Psoas muscle (tissue), 8 donors: Measurements from ENCODE around the gene ATG9A. TPM values are rescaled to one million over a fixed set of nuclear protein-coding genes. Genes with fewer than 3 reads are reported as not detected.
A peak's percentile ranks its signal among the peaks of the same experiment; 100 is the strongest.

Source experiments
- ATAC-seq, 4 donors: fragments of 200-7000 bp; cut with Tn5 transposase; one replicate each; pipeline ENCODE4 v1.9.1; 2020; ENCODE audit warnings: moderate library complexity in 3 of 4, mild to moderate bottlenecking in 2 of 4
- DNase-seq, 2 donors: peaks; one replicate each; pipeline ENCODE4 v3.0.0-alpha.2; 2020
- H3K27ac ChIP-seq: fragments of 200-600 bp; one replicate; pipeline ENCODE4 v1.8.0; 2022
- H3K27me3 ChIP-seq, 3 donors: fragments of 200-600 bp in 1 of 3; one replicate each; pipeline versions ENCODE4 v1.6.1 to v1.8.0; 2013 to 2022; ENCODE audit warnings: low read length in 2 of 3, mild to moderate bottlenecking in 2 of 3, moderate library complexity in 1 of 3; ENCODE audit not compliant: insufficient read depth in 3 of 3
- H3K36me3 ChIP-seq, 2 donors: fragments of 200-600 bp in 1 of 2; one replicate each; pipeline versions ENCODE4 v1.6.1 to v1.8.0; 2013 to 2022; ENCODE audit warnings: low read depth in 1 of 2, mild to moderate bottlenecking in 1 of 2, moderate library complexity in 1 of 2; ENCODE audit not compliant: insufficient read depth in 1 of 2
- H3K4me1 ChIP-seq: fragments of 200-600 bp; one replicate; pipeline ENCODE4 v1.8.0; 2022
- H3K4me3 ChIP-seq: fragments of 200-600 bp; one replicate; pipeline ENCODE4 v1.8.0; 2022; ENCODE audit warnings: mild to moderate bottlenecking
- H3K9me3 ChIP-seq: fragments of 200-600 bp; one replicate; pipeline ENCODE4 v1.8.0; 2022
- WGBS, 3 donors: extraction: QIAGEN DNeasy Blood & Tissue Kit; methylation state at CpG; one replicate each; pipeline versions ENCODE4 v1.1.6 to v1.1.7; 2013; 5-methylcytosine and 5-hydroxymethylcytosine counted together
- intact Hi-C, 2 donors: fragments of 100-400 bp; cut with DNase I; formaldehyde crosslinking; loops; one replicate each; pipeline versions ENCODE4 v1.11.0 to v1.14.2; 2022
- long read RNA-seq, 2 donors: library from polyadenylated mRNA; unstranded; transcript quantifications; one replicate each; pipeline ENCODE4 v2.0.0, GENCODE V29; 2021
- polyA plus RNA-seq, 3 donors: library from polyadenylated mRNA; stranded (reverse); fragments of 200-250 nt; gene quantifications; one replicate each; pipeline ENCODE4 v1.2.3, GENCODE V29; 2013
- total RNA-seq, 4 donors: library from RNA; stranded (reverse); fragmentation: NEBNext Ultra II Directional in 2 of 4; extraction: Animal tissue kit (Norgen Biotek cat#: 25700) in 2 of 4; gene quantifications; one replicate each; pipeline versions ENCODE4 v1.2.1 to v1.2.4, GENCODE V29; 2021 to 2023
- TF ChIP-seq, protein P1 (sequence below): fragments of 200-600 bp; IDR thresholded peaks from one replicate; pipeline ENCODE4 v1.8.0; 2022; ENCODE audit warnings: antibody characterized with exemption
- donor health status: healthy with polysubstance abuse.
- donor health status: DM: no; HTN: no; CAD: no; lungs with moderate emphysema.
- donor health status: Bipolar disorder and iron deficiency.
- donor health status: healthy.
- donor health status: DM: yes; HTN: yes; CAD: no.
- donor health status: DM: no; HTN: no; CAD: no.
- donor health status: DM: no; HTN: no; CAD: no.
- donor health status: DM: yes; HTN: yes; CAD: no.

ATG9A gene, protein sequence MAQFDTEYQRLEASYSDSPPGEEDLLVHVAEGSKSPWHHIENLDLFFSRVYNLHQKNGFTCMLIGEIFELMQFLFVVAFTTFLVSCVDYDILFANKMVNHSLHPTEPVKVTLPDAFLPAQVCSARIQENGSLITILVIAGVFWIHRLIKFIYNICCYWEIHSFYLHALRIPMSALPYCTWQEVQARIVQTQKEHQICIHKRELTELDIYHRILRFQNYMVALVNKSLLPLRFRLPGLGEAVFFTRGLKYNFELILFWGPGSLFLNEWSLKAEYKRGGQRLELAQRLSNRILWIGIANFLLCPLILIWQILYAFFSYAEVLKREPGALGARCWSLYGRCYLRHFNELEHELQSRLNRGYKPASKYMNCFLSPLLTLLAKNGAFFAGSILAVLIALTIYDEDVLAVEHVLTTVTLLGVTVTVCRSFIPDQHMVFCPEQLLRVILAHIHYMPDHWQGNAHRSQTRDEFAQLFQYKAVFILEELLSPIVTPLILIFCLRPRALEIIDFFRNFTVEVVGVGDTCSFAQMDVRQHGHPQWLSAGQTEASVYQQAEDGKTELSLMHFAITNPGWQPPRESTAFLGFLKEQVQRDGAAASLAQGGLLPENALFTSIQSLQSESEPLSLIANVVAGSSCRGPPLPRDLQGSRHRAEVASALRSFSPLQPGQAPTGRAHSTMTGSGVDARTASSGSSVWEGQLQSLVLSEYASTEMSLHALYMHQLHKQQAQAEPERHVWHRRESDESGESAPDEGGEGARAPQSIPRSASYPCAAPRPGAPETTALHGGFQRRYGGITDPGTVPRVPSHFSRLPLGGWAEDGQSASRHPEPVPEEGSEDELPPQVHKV
- total RNA-seq = 100 to 1,000 TPM; 111 to 180 (median 122) TPM
- polyA plus RNA-seq = 100 to 1,000 TPM in 1 of 3 donors, 10 to 100 TPM in 2; 41.6 to 107 (median 74.0) TPM
- long read RNA-seq, donor 1, full-length matches to known transcripts = 21 of 61 reads
- long read RNA-seq, donor 1, partial matches to known transcripts = 31 of 61 reads
- long read RNA-seq, donor 1, other reads (novel, unspliced or antisense) = 9 of 61 reads
- long read RNA-seq, donor 2, full-length matches to known transcripts = 49 of 147 reads
- long read RNA-seq, donor 2, partial matches to known transcripts = 67 of 147 reads
- long read RNA-seq, donor 2, other reads (novel, unspliced or antisense) = 31 of 147 reads

DNA sequence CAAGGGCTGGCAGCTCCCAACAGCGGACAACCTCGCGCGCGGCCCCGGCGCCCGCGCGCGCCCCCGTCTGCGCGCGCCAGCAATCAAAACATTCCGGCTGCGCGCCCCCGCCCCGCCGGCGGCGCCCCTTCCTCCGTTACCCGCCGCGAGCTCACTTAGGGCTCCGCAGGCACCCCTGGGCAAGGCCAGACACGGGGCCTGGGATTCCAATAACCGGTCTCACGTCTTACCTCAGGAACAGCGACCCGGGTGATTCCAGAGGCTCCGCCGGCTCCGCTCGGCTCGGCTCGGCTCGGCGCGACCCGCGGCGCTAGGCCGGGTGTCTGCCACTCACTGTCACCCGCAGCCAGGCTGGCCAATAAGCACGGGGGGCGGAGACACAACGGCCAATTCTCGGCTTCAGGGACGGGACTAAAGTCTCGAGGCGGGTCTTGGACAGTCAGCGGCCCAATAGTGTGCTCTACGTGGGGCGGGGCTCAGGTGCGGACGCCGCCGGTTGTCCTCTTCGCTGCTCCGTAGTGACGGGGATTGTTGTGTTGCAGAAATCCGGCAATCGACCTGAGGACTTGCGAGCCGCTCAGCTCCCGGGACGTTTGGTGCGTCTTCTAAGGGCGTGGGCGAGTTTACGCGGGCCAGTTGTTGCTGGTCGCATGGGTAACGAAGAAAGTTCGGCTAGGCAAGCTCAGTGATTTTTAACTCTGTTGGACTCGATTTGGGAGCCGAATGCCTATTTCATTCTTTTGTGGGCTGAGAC, at the start of gene ATG9A, which contains the start of gene ANKZF1:
ATG9A (minus strand) TSS at position 332 of the 754 bp plus-strand sequence. CDS start 1,612 bp downstream, outside the sequence.
ANKZF1 (plus strand) TSS at position 502 of the 754 bp plus-strand sequence. CDS start 452 bp downstream, outside the sequence.
- 0 to 1% (median 0%) methylated on average over 70 to 80 of the region's 80 CpGs for WGBS, 3 donors
- peak within 1 kb of the TSS; percentile 98 for H3K27ac ChIP-seq
- no peaks in the 10 kb centered on the region for H3K9me3 ChIP-seq
- intact Hi-C loops = no loop called here
- no peaks in the 10 kb centered on the region for H3K27me3 ChIP-seq
- TF ChIP-seq, protein P1, sequence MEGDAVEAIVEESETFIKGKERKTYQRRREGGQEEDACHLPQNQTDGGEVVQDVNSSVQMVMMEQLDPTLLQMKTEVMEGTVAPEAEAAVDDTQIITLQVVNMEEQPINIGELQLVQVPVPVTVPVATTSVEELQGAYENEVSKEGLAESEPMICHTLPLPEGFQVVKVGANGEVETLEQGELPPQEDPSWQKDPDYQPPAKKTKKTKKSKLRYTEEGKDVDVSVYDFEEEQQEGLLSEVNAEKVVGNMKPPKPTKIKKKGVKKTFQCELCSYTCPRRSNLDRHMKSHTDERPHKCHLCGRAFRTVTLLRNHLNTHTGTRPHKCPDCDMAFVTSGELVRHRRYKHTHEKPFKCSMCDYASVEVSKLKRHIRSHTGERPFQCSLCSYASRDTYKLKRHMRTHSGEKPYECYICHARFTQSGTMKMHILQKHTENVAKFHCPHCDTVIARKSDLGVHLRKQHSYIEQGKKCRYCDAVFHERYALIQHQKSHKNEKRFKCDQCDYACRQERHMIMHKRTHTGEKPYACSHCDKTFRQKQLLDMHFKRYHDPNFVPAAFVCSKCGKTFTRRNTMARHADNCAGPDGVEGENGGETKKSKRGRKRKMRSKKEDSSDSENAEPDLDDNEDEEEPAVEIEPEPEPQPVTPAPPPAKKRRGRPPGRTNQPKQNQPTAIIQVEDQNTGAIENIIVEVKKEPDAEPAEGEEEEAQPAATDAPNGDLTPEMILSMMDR = no peak
- peak within 1 kb of the TSS; percentile 87 for H3K4me3 ChIP-seq
- H3K36me3 ChIP-seq = peaks cover 8 to 71% of the 10 kb centered on the region in 2 donors
- ATAC-seq (peak; percentile 97 to 99 (median 98)), DNase-seq (peak; percentile 99)
- peaks cover 19% of the 10 kb centered on the region for H3K4me1 ChIP-seq

DNA sequence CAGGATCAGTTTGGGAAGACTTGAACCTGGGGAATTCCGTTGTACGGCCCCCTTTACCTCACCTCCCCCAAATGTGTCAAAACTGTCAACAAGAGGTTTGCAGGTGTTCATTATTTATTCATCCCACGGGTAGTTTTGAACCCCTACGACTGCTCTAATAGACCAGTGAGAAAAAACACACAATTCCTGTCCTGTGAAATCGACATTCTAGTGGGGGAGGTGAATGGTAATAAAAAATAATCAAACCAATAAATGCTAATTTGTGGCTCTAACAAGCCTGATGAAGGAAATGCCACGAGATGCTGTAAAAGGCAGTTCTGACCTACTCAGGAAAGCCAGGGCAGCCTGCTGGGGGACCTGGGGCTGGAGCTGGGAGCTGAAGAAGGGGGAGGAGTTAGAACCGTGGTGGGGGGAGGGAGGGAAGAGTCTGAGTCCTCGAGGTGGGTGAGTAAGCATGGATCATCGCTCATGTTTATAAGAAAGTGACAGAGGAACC, 49.3 kb upstream of the ATG9A start:
- Histone ChIP-seq H3K4me3 (peak overlapping the region; percentile 92), H3K27me3 (no peaks in the 10 kb centered on the region), H3K4me1 (peaks cover 30% of the 10 kb centered on the region), H3K27ac (peak overlapping the region; percentile 98), H3K9me3 (no peaks in the 10 kb centered on the region), H3K36me3 (peaks cover 0 to 37% of the 10 kb centered on the region in 2 donors)
- TF ChIP-seq, protein P1 = no peak
- DNase-seq (no peak), ATAC-seq (peak in 1 of 4 donors; percentile 72)
- intact Hi-C loops = loop anchor here in 1 of 2 donors (1.0 kb wide), 1 partner anchor 16 kb away; no protein-coding TSS in a partner anchor
- 11 to 15% (median 14%) methylated on average over 9 of the region's 9 CpGs for WGBS, 3 donors

DNA sequence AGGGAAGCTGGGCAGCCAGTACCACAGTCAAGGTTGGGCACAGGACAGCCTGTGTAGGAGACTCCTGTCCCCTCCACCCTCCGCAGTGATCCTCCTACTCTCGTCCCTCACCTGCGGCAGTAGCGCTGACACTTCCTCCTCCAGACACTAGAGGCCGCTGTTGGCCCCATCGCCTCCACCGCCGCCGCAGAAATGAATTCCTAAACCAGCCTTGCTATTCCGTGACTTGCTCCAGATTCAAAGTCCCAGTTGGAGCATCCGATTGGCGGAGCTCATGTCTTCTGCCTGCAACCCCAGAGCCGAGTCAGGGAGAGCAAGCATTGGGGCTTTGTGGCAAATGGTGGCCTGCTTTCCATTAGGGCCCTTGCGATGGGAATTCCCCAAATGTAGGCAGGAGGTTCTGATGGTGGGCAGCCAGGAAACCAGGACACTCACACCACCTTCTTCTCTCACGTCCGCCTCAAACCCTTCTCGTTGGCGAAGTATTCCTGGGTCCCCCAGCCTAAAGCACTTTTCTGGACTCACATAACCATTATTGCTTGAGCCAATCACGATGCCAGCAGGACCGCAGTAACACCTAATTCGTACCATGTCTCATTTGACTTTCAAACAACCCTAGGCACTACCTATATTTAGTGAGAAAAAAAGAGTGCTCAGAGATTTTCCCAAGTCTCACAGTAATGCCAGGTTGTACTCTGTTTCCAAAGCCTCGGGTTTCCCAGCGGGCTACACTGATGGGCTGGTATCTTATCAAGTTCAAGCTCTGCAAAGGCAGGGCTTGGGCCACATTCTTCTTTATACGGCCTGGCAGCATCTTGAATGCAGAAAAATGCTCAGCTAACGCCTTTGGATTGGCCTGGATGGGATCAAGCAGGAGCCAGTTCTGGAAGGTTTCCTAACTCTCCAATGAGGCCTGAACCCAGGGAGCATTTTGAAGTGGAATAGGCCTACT, 48.5 kb upstream of the ATG9A start:
- WGBS, 3 donors = 24 to 28% (median 25%) methylated on average over 25 of the region's 25 CpGs
- Histone ChIP-seq H3K27ac (peak overlapping the region; percentile 98), H3K4me1 (peaks cover 30% of the 10 kb centered on the region), H3K27me3 (no peaks in the 10 kb centered on the region), H3K36me3 (peaks cover 0 to 30% of the 10 kb centered on the region in 2 donors), H3K4me3 (peak overlapping the region; percentile 92), H3K9me3 (no peaks in the 10 kb centered on the region)
- DNase-seq = peak; percentile 75 to 85
- TF ChIP-seq, protein P1 = peak; percentile 97
- intact Hi-C loops = loop anchor here in 1 of 2 donors (1.0 kb wide), 1 partner anchor 16 kb away; no protein-coding TSS in a partner anchor
- ATAC-seq = peak; percentile 29 to 60 (median 50)
